LNCaP clone FGC (cell line): ENCODE data around the gene SYPL1.

ENCODE experiments used
- DNase-seq: peaks from one replicate; pipeline ENCODE4 v3.0.0-alpha.2; 2011; ENCODE audit warnings: low read depth
- H3K4me3 ChIP-seq: 2 replicates; pipeline ENCODE4 v1.5.1; 2011; ENCODE audit warnings: mild to moderate bottlenecking, low read depth, low read length, control low read depth
- TF ChIP-seq, protein P1 (sequence below): IDR thresholded peaks from 2 replicates; pipeline ENCODE4 v1.5.1; 2012; ENCODE audit warnings: mild to moderate bottlenecking; ENCODE audit not compliant: control insufficient read depth, insufficient read depth; ENCODE audit errors: extremely low read depth

Gene SYPL1

DNA sequence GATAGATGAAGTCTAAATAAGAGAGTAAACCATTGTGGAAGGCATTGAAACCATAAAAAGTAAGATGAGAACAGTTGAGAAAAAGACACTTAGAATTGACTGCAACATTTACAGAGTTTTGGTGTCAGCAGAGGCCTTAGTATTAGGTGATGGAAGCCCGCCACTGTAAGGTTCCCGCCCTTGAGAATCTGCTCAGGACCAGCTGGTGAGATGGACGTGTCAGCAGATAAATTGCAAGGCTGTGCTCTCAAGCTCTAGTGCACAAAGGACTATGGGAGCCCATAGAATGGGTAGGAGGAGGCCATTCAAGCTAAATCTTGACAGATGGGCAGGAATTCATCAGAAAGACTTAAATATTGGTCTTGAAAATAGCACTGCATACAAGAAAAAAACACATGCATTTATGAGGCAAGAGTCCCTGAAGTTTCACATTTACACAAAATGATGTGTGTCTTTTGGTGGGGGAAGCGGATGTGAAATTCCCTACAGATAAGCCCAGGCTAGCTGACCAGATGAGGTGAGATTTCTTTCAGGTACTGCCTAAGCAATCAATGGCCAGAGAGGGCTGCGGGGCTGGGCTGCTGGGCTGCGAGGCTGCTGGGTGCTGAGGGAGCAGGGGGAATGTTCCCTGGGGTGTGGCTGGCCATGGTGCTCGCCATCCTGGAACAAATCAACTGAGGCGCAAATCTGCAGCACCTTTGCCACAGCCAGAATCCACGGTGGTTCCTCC lies 42.5 kb downstream of the SYPL1 start:
- TF ChIP-seq, protein P1, sequence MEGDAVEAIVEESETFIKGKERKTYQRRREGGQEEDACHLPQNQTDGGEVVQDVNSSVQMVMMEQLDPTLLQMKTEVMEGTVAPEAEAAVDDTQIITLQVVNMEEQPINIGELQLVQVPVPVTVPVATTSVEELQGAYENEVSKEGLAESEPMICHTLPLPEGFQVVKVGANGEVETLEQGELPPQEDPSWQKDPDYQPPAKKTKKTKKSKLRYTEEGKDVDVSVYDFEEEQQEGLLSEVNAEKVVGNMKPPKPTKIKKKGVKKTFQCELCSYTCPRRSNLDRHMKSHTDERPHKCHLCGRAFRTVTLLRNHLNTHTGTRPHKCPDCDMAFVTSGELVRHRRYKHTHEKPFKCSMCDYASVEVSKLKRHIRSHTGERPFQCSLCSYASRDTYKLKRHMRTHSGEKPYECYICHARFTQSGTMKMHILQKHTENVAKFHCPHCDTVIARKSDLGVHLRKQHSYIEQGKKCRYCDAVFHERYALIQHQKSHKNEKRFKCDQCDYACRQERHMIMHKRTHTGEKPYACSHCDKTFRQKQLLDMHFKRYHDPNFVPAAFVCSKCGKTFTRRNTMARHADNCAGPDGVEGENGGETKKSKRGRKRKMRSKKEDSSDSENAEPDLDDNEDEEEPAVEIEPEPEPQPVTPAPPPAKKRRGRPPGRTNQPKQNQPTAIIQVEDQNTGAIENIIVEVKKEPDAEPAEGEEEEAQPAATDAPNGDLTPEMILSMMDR, result no peak
- DNase-seq, result no peak
- no peak overlapping the region for H3K4me3 ChIP-seq

GRCh38 chr7:106068986-106069385 lies 43.1 kb downstream of the SYPL1 start:
- DNase-seq, result peak; percentile 80
- no peak overlapping the region for H3K4me3 ChIP-seq
- TF ChIP-seq, protein P1, result no peak

DNA sequence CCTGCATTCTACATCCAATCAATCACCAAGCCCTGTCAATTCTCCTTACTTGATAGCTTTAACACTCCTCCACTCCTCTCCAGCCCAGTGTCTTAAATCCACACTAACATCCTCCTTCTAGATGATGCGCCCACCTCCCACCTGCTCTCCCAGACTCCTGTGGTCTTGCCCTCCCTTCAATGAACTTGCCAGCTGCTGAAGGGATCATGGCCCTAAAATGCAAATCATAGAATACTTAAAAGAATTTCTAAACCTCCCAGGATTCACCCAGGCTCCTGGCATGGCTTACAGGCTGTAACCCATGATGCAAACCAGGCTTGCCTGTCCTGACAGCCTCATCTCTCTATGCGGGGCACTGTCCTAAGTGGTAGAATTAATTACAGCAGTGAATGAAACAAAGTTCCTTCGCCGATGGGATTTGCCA lies 43.6 kb downstream of the SYPL1 start:
- TF ChIP-seq, protein P1, result no peak
- H3K4me3 ChIP-seq, result no peak overlapping the region
- DNase-seq, result no peak

DNA sequence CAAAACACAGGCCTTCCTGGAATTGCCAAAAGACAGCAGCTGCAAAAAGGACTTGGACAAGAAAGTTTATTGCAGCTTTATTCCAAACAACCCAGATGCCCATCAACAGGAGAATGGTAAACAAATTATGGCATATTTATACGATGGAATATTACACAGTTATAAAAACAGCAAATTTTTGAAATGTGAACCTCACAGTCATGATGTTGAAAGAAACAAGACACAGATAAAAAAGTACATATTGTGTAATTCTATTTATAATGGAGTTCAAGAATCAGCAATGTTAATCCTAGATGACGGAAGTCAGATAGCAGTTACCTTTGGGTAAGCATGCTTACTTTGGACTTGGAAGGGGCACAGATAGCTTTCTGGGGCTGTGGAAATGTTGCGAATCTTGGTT lies 44.4 kb downstream of the SYPL1 start:
- DNase-seq, result no peak
- TF ChIP-seq, protein P1, result no peak
- no peak overlapping the region for H3K4me3 ChIP-seq

DNA sequence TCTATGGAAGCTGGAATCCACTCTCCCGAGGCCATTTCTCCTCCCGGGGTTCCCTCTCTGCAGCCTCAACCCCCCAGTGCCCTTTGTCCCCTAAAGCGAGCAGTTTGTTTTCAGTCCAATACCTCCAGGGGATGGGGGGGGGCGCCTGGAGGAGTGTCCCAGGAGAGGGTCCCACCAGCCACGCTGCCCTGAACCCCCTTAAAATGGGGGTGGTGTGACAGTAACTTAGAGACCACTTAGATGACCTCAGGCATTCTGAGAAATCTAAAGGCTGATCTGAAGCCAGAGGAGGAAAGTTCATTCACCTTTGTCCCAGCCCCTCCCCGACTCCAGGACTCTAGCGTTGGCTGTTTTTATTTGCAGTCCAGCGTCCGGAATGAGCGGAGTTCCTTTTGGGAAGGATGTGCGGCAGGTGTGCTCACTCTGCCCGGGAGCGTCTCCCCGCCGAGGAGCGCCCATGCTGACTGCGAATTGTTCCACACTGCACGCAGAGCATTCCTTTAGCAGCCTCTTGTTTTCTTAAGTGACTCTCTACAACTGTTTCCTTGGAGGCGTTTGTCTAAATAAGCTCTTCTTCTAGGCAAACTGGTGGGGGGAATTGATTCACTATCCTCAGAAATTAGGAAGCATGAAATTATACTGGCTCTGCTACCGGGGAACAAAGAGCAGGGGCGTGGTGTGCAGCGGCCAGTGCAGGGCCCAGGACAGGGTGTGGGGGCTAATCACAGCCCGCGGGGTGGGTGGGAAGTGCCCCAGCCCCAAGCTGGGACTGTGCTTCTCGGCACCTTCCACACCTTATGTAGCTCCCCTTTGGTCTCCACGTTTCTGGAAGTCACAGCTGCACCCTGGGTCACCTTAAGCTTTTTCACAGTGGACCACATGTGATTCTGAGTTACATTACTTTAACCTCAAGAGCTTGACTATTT lies 46.3 kb downstream of the SYPL1 start:
- no peak for DNase-seq
- H3K4me3 ChIP-seq, result no peak overlapping the region
- TF ChIP-seq, protein P1, result no peak

DNA sequence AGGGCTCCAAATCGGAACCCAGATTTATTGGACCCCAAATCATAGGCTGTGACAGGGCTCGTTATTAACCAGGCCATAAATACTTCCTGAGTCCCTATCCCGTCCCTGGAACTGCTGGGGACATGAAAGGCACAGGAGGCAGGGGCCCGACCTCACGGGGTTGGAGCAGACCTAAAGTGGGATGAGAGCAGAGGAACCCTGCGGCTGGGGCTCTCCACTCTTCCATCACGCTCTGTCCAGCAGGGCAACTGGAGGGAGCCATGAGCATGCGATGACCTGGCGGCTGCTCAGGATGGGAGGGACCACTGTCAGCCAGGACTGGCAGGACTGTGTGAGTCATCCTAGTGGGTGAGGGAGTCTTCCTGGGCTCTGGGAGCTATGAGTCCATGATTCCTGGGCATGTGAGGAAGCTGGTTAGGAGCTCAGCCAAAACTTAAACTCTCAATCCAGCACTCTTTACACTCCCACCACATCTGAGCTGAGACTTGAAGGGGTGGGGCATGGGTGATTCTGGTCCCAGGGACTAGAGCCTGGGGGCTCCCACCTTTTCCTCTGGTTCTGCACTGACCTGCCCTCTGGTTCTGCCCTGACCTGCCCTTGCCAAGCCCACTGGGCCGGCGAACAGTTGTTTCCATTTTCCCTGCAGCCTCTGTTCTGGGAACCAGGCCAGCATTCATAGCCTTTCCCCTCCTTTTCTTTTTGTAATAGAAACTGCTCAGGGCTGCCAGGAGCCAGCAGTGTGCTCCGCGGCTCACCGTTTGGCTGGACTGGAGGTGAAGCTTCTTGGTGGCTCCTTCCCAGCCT lies 47.1 kb downstream of the SYPL1 start:
- H3K4me3 ChIP-seq, result no peak overlapping the region
- TF ChIP-seq, protein P1, result no peak
- DNase-seq, result no peak
